GM20431 (cell line): ENCODE measurements around the gene KCNS3.

Experiments used
- in situ Hi-C: fragments of 300-500 bp; cut with MseI, MboI; formaldehyde crosslinking; loops from one replicate; pipeline ENCODE4 v1.15.0; 2020; ENCODE audit warnings: low sequenced_read_pairs; ENCODE audit not compliant: unreplicated experiment

The KCNS3 gene, protein sequence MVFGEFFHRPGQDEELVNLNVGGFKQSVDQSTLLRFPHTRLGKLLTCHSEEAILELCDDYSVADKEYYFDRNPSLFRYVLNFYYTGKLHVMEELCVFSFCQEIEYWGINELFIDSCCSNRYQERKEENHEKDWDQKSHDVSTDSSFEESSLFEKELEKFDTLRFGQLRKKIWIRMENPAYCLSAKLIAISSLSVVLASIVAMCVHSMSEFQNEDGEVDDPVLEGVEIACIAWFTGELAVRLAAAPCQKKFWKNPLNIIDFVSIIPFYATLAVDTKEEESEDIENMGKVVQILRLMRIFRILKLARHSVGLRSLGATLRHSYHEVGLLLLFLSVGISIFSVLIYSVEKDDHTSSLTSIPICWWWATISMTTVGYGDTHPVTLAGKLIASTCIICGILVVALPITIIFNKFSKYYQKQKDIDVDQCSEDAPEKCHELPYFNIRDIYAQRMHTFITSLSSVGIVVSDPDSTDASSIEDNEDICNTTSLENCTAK

GRCh38 chr2:17878281-17879136 lies at the start of gene KCNS3:
Gene KCNS3 (plus strand): TSS chr2:17878667. CDS start chr2:17931009, 52,342 bp downstream.
- in situ Hi-C loops: no loop called here

- in situ Hi-C loops: loop anchor here (25.0 kb wide), 1 partner anchor 118 kb away; no protein-coding TSS in a partner anchor
These were observed 48.1 kb upstream of the KCNS3 start for GRCh38 chr2:17830053-17831034.

DNA sequence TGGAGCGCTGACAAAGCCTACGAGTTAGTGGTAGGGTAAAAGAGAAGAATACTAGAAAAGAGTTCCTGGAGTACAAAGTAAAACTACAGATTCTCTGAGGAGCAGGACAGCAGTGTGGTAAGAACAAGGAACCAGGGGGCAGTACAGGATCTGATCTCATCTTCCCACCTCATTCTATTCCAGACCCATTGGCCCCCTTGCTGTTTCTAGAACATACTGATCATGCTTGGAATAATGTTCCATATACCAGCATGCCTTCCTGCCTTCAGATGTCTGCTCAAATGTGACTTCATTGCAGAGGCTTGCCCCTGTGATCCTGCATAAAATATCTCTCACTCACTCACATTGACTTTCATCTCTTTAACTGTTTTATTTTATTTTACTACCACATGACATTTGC lies 43.0 kb upstream of the KCNS3 start:
- in situ Hi-C loops: loop anchor here (25.0 kb wide), 1 partner anchor 123 kb away; no protein-coding TSS in a partner anchor

GRCh38 chr2:17839959-17840358 lies 38.5 kb upstream of the KCNS3 start:
- in situ Hi-C loops: loop anchor here (25.0 kb wide), 1 partner anchor 128 kb away; no protein-coding TSS in a partner anchor

- in situ Hi-C loops: loop anchor here (25.0 kb wide), 1 partner anchor 131 kb away; no protein-coding TSS in a partner anchor
These were observed 35.0 kb upstream of the KCNS3 start for GRCh38 chr2:17843457-17843856.

GRCh38 chr2:17845806-17846205 lies 32.7 kb upstream of the KCNS3 start:
- in situ Hi-C loops: loop anchor here (25.0 kb wide), 1 partner anchor 134 kb away; no protein-coding TSS in a partner anchor

DNA sequence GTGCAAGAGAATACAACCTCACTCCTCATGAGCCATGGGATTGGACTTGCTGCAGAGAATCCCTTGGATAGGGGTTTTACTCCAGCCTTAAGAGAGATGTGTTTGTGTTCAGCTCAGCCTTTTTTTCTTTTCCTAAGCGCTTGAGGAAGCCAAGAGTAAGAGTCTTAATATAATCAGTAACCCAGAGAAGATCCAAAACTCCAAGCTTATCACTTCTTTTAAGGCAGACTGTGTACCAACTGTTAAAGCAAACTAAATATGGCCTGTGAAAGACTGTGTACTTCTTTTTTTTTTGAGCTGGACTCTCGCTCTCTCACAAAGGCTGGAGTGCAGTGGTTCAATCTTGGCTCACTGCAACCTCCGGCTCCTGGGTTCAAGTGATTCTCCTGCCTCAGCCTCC lies 31.8 kb upstream of the KCNS3 start:
- in situ Hi-C loops: loop anchor here (25.0 kb wide), 1 partner anchor 134 kb away; no protein-coding TSS in a partner anchor

DNA sequence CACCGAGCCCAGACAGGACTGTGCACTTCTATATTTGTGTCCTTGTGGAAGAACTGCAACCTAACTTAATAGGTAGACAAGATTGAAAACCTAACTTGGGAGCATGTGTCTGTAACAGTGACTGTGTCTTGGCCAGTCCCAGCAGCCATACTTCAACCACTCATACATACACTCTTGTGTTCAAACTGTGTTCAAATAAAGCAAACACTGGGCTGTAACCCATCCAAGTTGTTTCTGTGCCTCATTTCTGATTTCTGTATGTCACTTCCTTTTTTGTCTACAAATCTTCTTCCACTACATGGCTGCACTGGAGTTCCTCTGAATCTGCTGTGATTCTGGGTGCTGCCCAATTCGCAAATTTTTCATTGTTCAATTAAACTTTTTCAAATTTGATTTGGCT lies 31.2 kb upstream of the KCNS3 start:
- in situ Hi-C loops: loop anchor here (25.0 kb wide), 1 partner anchor 135 kb away; no protein-coding TSS in a partner anchor

- in situ Hi-C loops: loop anchor here (25.0 kb wide), 1 partner anchor 137 kb away; no protein-coding TSS in a partner anchor
These were observed 29.2 kb upstream of the KCNS3 start for GRCh38 chr2:17849275-17849674.

DNA sequence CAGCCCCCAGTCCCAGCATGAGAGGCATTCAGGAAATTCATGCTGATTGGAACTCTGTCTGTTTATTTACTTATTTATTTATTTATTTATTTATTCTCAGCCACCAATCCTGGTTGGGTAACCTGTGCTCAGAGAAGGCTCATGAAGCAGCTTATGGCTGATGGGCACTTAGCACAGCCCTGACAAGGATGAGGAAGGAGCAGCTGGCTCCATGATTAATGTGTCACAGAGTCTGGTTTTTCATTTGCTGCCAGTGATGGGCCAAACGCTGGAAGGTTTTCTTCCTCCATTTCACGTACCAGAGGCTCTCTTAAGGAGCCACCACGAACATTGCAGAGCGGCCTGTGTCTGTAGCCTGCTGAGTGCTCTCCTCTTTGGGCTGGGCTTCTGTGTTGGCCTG lies 28.3 kb upstream of the KCNS3 start:
- in situ Hi-C loops: loop anchor here (25.0 kb wide), 1 partner anchor 312 kb away; no protein-coding TSS in a partner anchor

DNA sequence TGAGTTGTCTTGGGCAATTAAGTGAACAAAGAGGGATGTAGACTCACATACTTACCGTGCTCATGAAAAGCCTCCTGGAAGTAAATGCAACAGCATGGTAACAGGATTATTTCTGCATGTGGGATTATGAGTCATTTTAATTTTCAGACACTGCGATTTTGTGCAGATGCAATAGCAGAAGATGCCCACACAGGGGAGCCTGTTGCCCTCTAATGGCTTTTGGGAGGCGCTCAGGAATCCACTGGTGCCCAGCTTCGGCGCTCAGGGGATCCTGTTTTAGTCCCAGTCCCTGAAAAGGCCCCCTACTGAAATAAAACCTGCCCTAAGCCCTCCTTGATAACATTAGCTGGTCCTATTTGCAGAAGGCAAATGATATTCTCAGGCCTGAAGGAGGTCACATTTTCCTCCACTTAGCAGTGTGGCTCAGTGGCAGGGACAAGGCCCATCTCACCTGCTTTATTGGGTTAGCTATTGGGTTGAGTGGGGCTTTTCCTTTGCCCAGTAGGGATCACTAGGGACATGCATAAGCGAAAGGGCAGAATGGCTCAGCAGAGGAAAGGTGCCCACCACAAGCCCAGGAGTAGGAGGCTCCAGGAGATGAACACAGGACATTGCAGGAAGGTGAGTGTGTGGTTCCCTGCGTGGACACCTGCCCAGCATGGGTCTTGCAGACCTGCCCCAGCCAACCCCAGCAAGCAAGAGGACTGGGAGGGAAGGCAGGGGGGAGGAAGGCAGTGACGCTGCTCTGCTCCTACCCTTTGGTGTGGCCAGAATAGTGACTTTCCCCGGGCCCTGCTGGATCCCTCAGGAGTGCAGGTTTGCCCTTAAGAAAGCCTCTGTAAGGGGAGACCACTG lies 26.5 kb upstream of the KCNS3 start:
- in situ Hi-C loops: loop anchor here (25.0 kb wide), 1 partner anchor 310 kb away; no protein-coding TSS in a partner anchor

GRCh38 chr2:17853799-17854198 lies 24.7 kb upstream of the KCNS3 start:
- in situ Hi-C loops: loop anchor here (25.0 kb wide), 1 partner anchor 309 kb away; no protein-coding TSS in a partner anchor

DNA sequence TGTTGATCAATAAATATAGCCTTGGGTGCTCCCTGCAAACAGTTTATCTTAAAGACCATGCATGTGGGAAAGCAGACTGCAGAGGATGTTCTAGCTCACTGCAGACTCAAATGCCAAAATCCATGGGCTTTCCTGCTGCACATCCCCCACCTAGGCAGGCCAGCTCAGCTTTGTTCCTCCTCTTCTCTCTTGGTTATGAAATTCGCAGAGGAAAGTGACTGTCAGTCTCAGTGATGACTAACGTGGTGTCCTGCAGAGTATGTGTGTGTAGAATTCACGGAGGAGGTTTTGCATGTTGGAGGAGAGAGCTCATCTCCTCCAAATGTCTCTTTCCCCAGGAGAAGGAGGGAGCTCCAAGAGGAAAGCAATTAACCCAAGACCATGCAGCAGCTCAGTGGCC lies 21.4 kb upstream of the KCNS3 start:
- in situ Hi-C loops: loop anchor here (25.0 kb wide), 1 partner anchor 305 kb away; no protein-coding TSS in a partner anchor

GRCh38 chr2:17858064-17858463 lies 20.4 kb upstream of the KCNS3 start:
- in situ Hi-C loops: loop anchor here (25.0 kb wide), 1 partner anchor 304 kb away; no protein-coding TSS in a partner anchor

GRCh38 chr2:17863539-17863938 lies 14.9 kb upstream of the KCNS3 start:
- in situ Hi-C loops: loop anchor here (25.0 kb wide), 1 partner anchor 299 kb away; no protein-coding TSS in a partner anchor

GRCh38 chr2:17864676-17865075 lies 13.8 kb upstream of the KCNS3 start:
- in situ Hi-C loops: loop anchor here (25.0 kb wide), 1 partner anchor 298 kb away; no protein-coding TSS in a partner anchor

GRCh38 chr2:17867133-17867532 lies 11.3 kb upstream of the KCNS3 start:
- in situ Hi-C loops: loop anchor here (25.0 kb wide), 1 partner anchor 295 kb away; no protein-coding TSS in a partner anchor

DNA sequence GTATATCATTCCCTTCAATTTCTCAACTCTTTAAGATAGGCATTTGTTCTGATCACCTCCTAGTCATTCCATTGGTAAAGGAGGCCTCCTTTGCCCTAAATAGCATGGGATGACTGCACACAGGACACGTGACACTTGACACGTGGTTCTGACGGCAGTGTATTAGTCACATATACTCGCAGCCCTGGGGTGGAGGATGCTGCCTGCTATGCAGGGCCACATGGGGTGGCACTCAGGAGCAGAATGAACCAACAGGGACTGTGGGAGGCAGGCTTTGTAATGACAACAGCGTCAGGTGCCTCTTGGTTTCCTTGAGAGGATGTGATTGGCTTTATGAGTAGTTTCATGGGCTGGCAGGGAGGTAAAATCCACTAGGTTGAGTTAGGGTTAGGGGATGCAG lies 9.3 kb upstream of the KCNS3 start:
- in situ Hi-C loops: loop anchor here (25.0 kb wide), 1 partner anchor 293 kb away; no protein-coding TSS in a partner anchor
